ENCODE results near the gene COQ4. TPM values are rescaled to one million over a fixed set of nuclear protein-coding genes. Genes with fewer than 3 reads are reported as not detected.
A peak's percentile ranks its signal among the peaks of the same experiment; 100 is the strongest.

Gene COQ4
- polyA plus RNA-seq, 1 of the 3 experiments (the other 2 are of a cell fraction): 57.2 TPM

DNA sequence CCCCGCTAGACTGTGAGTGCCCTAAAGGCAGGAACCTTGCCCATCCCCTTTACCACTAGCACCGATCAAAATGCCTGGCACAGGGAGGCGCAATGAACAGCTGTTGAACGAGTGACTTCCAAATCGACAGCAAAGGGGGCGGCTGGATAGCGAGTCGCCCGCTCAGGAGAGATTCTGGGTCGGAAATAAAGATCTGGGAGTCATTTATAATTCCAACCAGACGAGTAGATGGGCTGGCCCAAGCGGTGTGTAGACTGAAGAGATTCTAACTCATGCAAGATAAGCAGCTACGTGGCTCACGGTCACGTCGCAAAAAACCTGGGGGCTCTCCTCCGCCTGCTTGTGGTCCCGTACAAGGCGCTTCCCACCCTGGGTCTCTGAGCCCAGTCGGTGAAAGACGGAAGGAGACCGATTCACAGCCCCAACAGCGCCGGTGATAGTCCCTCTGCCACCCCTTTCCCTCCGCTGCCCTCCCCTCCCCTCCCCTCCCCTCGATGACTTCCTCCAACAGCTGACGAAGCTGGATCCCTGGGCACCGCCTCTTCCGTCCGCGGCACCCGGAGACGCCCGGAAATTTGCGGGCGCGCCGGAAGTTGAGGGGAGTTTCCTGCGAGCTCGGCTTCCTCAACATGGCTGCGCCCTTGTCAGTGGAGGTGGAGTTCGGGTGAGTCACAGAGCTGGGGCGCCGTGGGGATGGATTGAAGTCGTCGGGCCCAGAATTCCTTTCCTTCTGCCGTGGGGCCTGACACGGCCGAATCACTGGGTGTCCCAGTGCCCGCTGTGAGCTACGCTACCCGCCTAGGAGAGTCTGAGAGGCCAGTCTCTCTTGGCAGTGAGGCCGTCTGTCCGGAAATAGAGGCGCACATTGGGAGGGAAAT, 48.4 kb downstream of the COQ4 start, which contains the start of gene URM1:
URM1 (plus strand) TSS at position 623 of the 878 bp plus-strand sequence; CDS start at position 630, 7 bp downstream.
- ChIA-PET CTCF (interaction anchor here (0.9 to 5.9 kb wide), 8 partner anchors 10 to 245 kb away, joined by 3 to 42 read pairs (median 6); partner anchors contain the start of gene CERCAM), POLR2A (interaction anchor here (0.8 to 2.2 kb wide), 8 partner anchors 9 to 182 kb away, joined by 3 to 11 read pairs (median 4); partner anchors contain the start of genes CERCAM and SPTAN1)
- peak within 1 kb of the TSS; percentile 95 for H2AFZ ChIP-seq (ENCODE audit: low read depth)
- peaks cover 55% of the 10 kb centered on the region for H3K79me2 ChIP-seq (ENCODE audit: insufficient read depth)
- no peaks in the 10 kb centered on the region for H3K9me2 ChIP-seq
- peak within 1 kb of the TSS; percentile 89 to 91 for H3K27ac ChIP-seq (ENCODE audit: low read depth in 2 of 2, low read length in 1 of 2)
- H3K4me1 ChIP-seq (ENCODE audit: control insufficient read depth in 1 of 2, insufficient read depth in 2 of 2, low read depth in 1 of 2, low read length in 1 of 2): peaks cover 0 to 20% of the 10 kb centered on the region in 2 experiments; a peak in 2 of 4 replicates
- peak within 1 kb of the TSS; percentile 78 to 87 for H3K4me3 ChIP-seq (ENCODE audit: low read depth in 2 of 2, low read length in 1 of 2)
- H3K9ac ChIP-seq: peak within 1 kb of the TSS; percentile 92
- no peaks in the 10 kb centered on the region for H3K9me3 ChIP-seq
- H3K27me3 ChIP-seq (ENCODE audit: insufficient read depth): no peaks in the 10 kb centered on the region
- no peaks in the 10 kb centered on the region for H4K20me1 ChIP-seq (ENCODE audit: insufficient read depth)
- peaks cover 19% of the 10 kb centered on the region for H3F3A ChIP-seq (replicated peaks; ENCODE audit: insufficient read depth)
- peak within 1 kb of the TSS; percentile 86 for H3K4me2 ChIP-seq
- peak; percentile 97 for DNase-seq
- H3K36me3 ChIP-seq (replicated peaks in 1 of 2; ENCODE audit: control insufficient read depth in 1 of 2, insufficient read depth in 2 of 2, low read length in 1 of 2): peaks cover 0 to 4% of the 10 kb centered on the region in 2 experiments
- 1% methylated on average over 32 of the region's 55 CpGs for WGBS (ENCODE audit: low lambda C conversion rate)
- TF ChIP-seq GABPA (IDR thresholded peaks at IDR 0.05; ENCODE audit: low read depth) (peak; percentile 95), NFIC (IDR thresholded peaks at IDR 0.05; ENCODE audit: borderline replicate concordance) (no peak), GATA2 (CRISPR knock-in tag; IDR thresholded peaks at IDR 0.05) (no peak), RFX5 (IDR thresholded peaks at IDR 0.05; ENCODE audit: low read length) (no peak), SIN3A (IDR thresholded peaks at IDR 0.05; ENCODE audit: borderline replicate concordance, low read depth, low read length) (peak; percentile 68; the same call in 1 of the 2 replicates), REST (IDR thresholded peaks at IDR 0.05; ENCODE audit: low read depth, low read length) (no peak), CHD2 (IDR thresholded peaks at IDR 0.05; ENCODE audit: low read length, partially characterized antibody) (no peak), YY1 (IDR thresholded peaks at IDR 0.05; ENCODE audit: low read depth) (peak; percentile 97), TAF1 (IDR thresholded peaks at IDR 0.05; ENCODE audit: borderline replicate concordance, low read depth, low read length) (peak; percentile 78), IRF3 (IDR thresholded peaks at IDR 0.05; ENCODE audit: low read depth, low read length) (no peak), RXRA (IDR thresholded peaks at IDR 0.05; ENCODE audit: borderline replicate concordance, low read depth) (no peak), SMC3 (IDR thresholded peaks at IDR 0.05; ENCODE audit: low read depth, low read length) (no peak), MXI1 (IDR thresholded peaks at IDR 0.05; ENCODE audit: low read depth, low read length) (peak; percentile 91), FOXJ3 (CRISPR knock-in tag; IDR thresholded peaks at IDR 0.05) (no peak), EZH2phosphoT487 (IDR thresholded peaks at IDR 0.05; ENCODE audit: borderline replicate concordance, low read depth) (no peak), FOSL2 (IDR thresholded peaks at IDR 0.05; ENCODE audit: borderline replicate concordance, low read depth) (peak; percentile 68)
- TF ChIP-seq, protein P1, sequence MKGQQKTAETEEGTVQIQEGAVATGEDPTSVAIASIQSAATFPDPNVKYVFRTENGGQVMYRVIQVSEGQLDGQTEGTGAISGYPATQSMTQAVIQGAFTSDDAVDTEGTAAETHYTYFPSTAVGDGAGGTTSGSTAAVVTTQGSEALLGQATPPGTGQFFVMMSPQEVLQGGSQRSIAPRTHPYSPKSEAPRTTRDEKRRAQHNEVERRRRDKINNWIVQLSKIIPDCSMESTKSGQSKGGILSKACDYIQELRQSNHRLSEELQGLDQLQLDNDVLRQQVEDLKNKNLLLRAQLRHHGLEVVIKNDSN (IDR thresholded peaks at IDR 0.05; ENCODE audit: borderline replicate concordance, low read depth): no peak
- TF ChIP-seq, protein P2, sequence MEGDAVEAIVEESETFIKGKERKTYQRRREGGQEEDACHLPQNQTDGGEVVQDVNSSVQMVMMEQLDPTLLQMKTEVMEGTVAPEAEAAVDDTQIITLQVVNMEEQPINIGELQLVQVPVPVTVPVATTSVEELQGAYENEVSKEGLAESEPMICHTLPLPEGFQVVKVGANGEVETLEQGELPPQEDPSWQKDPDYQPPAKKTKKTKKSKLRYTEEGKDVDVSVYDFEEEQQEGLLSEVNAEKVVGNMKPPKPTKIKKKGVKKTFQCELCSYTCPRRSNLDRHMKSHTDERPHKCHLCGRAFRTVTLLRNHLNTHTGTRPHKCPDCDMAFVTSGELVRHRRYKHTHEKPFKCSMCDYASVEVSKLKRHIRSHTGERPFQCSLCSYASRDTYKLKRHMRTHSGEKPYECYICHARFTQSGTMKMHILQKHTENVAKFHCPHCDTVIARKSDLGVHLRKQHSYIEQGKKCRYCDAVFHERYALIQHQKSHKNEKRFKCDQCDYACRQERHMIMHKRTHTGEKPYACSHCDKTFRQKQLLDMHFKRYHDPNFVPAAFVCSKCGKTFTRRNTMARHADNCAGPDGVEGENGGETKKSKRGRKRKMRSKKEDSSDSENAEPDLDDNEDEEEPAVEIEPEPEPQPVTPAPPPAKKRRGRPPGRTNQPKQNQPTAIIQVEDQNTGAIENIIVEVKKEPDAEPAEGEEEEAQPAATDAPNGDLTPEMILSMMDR (IDR thresholded peaks at IDR 0.05): peak; percentile 29
- TF ChIP-seq, protein P3, sequence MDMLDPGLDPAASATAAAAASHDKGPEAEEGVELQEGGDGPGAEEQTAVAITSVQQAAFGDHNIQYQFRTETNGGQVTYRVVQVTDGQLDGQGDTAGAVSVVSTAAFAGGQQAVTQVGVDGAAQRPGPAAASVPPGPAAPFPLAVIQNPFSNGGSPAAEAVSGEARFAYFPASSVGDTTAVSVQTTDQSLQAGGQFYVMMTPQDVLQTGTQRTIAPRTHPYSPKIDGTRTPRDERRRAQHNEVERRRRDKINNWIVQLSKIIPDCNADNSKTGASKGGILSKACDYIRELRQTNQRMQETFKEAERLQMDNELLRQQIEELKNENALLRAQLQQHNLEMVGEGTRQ (IDR thresholded peaks at IDR 0.05; ENCODE audit: borderline replicate concordance, low read depth, low read length): no peak
- TF ChIP-seq, protein P4, sequence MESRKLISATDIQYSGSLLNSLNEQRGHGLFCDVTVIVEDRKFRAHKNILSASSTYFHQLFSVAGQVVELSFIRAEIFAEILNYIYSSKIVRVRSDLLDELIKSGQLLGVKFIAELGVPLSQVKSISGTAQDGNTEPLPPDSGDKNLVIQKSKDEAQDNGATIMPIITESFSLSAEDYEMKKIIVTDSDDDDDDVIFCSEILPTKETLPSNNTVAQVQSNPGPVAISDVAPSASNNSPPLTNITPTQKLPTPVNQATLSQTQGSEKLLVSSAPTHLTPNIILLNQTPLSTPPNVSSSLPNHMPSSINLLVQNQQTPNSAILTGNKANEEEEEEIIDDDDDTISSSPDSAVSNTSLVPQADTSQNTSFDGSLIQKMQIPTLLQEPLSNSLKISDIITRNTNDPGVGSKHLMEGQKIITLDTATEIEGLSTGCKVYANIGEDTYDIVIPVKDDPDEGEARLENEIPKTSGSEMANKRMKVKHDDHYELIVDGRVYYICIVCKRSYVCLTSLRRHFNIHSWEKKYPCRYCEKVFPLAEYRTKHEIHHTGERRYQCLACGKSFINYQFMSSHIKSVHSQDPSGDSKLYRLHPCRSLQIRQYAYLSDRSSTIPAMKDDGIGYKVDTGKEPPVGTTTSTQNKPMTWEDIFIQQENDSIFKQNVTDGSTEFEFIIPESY (IDR thresholded peaks at IDR 0.05; ENCODE audit: borderline replicate concordance, low read depth): no peak

Measured in SK-N-SH (cell line).